Measurements from ENCODE around the gene SSH3.

SSH3 gene

GRCh38 chr11:67280341-67280787 lies 23.0 kb upstream of the SSH3 start:
- DNase-seq (ENCODE audit: low spot score), result no peak

DNA sequence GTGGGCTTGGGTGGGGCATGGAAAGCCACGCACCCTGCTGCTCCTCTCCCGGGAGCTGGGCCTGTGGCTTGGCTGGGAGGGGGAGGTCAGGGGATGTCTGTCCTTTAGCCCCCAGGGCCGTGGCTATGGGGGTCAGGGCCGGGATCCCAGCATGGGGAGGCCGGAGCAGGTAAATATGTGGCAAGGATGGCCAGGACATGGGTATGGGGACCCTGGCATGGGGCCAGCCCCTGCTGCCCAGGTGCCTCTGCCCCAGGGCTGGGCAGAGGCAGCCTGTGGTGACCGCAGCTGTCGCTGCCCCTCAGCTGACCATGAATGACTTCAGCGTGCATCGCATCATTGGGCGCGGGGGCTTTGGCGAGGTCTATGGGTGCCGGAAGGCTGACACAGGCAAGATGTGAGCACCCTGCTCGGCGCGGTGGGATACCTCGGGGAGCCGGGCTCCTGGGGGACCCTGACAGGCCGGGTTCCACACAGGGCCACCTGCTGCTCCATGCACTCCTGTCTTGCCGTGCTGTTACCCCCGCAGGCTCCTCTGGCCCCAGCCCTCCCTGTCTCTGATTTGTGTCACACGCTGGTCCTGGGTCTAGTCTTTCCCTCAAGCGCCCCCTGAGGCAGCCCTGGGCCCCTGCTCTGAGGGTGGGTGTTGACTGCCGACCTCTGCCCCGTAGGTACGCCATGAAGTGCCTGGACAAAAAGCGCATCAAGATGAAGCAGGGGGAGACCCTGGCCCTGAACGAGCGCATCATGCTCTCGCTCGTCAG lies 22.4 kb upstream of the SSH3 start:
- no peak for DNase-seq (ENCODE audit: low spot score)

GRCh38 chr11:67281552-67282150 lies 21.7 kb upstream of the SSH3 start:
- DNase-seq (ENCODE audit: low spot score), result no peak

DNA sequence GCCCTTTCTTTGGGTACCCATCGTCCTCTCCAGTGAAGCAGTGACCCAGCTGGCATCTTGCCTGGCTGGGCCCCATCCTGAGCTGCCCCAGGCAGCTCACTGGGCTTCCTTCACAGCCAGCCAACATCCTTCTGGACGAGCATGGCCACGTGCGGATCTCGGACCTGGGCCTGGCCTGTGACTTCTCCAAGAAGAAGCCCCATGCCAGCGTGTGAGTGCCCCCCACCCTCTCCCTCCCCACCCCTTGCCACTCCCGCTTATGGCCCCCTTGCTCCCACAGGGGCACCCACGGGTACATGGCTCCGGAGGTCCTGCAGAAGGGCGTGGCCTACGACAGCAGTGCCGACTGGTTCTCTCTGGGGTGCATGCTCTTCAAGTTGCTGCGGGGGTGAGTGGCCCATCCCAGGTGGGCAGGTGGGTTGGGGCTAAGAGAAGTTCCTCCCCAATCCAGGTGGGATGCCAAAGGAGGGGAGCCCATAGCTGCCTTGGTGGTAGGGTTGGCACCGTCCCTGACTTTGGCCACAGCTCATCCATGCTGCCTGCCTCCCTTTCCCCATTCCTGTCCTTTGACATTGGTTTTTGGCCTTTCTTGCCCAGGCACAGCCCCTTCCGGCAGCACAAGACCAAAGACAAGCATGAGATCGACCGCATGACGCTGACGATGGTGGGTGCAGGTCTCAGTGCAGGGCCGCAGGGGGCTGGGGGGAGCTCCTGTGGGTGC lies 21.0 kb upstream of the SSH3 start:
- no peak for DNase-seq (ENCODE audit: low spot score)

DNA sequence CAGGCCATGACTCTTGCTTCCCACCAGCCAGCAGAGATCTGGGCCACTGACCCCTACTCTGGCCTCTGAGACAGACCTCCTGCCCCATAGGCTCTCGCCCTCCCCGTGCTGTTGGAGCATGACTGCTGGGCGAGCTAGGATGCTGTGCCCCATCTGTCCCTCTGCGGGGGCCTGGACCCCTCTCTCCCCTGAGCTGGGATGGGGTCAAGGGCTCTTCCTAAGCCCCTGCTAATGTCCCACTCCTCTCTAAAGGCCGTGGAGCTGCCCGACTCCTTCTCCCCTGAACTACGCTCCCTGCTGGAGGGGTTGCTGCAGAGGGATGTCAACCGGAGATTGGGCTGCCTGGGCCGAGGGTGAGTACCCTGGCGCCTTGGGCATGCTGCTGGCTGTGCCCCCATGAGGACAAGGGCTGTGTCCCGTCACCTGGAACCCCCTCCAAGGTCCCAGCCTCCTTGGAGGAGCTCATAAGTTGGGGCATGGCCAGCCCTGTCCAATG lies 20.4 kb upstream of the SSH3 start:
- no peak for DNase-seq (ENCODE audit: low spot score)

DNA sequence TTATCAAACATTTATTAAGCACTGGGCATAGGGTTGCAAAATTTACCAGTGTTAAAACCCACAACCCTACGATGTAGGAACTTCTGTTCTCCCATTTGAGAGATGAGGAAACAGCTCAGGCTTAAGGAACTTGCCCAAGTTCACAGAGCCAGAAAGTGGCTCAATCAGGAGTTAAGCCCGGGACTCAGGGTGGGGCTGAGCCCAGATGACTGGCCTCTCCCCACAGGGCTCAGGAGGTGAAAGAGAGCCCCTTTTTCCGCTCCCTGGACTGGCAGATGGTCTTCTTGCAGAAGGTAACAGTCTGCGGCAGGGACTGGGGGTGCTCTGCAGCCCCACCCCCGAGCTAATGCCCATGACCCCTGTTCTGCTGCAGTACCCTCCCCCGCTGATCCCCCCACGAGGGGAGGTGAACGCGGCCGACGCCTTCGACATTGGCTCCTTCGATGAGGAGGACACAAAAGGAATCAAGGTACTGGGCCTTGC lies 19.8 kb upstream of the SSH3 start:
- no peak for DNase-seq (ENCODE audit: low spot score)

DNA sequence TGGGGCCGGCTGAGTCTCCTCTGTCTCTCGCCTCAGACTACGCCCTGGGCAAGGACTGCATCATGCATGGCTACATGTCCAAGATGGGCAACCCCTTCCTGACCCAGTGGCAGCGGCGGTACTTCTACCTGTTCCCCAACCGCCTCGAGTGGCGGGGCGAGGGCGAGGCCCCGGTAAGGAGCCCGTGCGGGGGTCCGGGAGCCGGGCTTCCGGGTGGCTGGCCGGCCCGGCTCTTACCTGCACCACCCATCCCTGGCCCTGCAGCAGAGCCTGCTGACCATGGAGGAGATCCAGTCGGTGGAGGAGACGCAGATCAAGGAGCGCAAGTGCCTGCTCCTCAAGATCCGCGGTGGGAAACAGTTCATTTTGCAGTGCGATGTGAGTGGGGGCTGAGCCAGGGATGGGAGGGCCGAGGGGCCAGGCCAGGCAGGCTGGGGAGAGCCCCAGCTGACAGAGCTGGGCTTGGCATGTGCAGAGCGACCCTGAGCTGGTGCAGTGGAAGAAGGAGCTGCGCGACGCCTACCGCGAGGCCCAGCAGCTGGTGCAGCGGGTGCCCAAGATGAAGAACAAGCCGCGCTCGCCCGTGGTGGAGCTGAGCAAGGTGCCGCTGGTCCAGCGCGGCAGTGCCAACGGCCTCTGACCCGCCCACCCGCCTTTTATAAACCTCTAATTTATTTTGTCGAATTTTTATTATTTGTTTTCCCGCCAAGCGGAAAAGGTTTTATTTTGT lies 18.4 kb upstream of the SSH3 start:
- no peak for DNase-seq (ENCODE audit: low spot score)

GRCh38 chr11:67285541-67286498 lies 17.5 kb upstream of the SSH3 start:
- DNase-seq (ENCODE audit: low spot score), result no peak

DNA sequence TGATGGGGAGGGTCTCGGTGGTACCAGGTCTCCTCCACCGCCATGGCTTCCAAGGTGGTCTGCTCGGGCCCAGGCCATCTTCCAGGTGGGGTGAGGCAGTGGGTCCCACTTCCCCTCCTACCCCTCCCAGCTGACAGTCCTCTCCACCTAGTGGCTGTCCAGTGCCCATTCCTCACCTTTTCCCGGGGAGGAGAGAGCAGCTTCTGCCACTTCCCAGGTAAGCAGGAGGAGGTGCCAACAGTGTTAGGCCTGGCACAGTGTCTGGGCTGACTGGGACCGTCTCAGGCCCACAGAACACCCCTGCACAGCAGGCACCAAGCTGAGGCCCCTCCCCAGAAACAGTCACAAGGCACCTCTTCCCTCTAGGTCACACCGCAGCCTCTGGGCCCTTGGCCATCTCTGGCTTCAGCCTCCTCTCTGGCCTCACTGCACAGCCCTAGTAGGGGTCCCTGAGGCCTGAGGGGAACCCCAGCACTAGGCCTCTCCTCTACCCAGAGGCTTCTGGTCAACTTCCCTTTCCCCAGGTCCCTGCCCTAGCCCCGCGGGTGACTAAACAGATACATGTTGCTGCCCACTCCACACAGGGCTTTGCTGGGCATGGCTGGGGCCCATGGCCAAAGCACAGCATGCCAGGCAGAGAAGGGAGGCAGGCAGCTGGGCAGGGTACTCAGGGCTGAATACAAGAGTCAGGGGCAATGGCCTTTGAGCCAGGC lies 16.6 kb upstream of the SSH3 start:
- DNase-seq (ENCODE audit: low spot score), result no peak

DNA sequence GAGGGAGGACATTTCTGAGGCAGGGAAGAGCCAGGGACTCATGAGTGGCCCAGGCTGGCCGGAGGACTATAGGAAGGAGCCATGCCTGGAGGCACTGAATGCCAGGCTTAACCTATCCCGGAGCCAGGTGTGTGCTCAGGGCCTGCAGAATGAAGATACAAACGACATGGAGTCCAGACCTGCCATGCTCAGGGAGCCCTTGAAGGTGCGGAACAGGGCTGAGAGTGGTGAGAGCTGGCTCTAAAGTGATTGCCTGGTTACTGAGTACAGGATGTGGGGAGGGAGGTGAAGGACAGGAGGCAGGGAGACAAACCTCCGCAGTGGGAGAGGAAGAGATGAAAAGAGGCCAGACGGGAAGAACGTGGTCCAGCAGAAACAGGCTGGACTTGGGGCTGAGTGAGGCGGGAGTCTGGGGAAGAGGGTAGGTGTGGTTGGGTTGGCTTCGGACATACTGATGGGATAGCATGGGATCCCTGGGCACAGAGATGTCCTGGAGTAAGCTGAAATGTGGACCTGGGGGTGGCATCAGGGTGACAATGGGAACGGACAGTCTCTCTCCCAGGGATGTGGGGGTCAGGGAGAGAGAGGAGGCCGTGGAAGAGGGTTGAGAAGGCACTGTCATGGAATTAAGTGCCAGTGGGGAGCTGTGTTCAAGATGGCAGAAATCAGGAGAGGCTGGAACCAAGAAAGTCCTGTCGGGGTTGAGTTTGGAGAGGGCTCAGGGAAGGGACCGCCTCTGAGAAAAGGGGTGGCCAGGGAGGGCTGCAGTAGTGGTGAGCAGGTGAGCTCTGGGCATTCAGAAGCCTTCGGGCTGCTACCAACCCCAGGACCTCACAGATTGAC lies 15.8 kb upstream of the SSH3 start:
- no peak for DNase-seq (ENCODE audit: low spot score)

DNA sequence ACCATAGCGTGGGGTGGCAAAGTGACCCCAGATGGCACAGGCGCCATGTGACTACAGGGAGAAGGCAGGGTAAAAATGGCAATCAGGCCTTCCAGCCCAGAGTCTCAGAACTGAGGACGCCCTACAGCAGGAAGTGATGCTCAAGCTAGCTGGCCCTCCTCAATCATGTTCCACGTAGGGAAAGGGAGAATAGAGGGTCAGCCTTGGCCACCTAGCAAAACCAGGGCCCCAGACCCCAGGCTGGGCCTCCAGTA lies 15.2 kb upstream of the SSH3 start:
- no peak for DNase-seq (ENCODE audit: low spot score)

- DNase-seq (ENCODE audit: low spot score), result peak; percentile 82
These were observed 14.7 kb upstream of the SSH3 start for GRCh38 chr11:67288452-67289225.

DNA sequence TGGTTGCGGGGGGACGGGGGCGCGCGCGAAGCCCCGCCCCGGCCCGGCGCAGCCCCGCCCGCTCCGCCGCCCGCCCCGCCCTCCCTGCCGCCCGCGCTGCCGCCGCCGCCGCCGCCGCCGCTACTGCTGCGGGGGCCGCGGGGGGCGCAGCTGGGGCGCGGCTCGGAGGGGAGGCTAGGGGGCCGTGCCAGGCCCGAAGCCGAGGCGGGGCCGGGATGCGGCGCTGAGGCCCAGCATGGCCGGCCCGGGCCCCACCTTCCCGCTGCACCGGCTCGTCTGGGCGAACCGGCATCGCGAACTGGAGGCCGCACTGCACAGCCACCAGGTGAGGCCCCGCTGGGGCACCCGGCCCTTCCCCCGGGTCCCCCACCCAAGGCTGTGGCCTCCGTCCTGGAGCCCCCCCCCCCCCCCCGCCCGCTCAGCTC lies 14.1 kb upstream of the SSH3 start, which contains the start of gene ANKRD13D:
TSS of gene ANKRD13D (plus strand) at position 78 of the 425 bp plus-strand sequence. CDS start at position 236, 158 bp downstream.
- DNase-seq (ENCODE audit: low spot score), result no peak

DNA sequence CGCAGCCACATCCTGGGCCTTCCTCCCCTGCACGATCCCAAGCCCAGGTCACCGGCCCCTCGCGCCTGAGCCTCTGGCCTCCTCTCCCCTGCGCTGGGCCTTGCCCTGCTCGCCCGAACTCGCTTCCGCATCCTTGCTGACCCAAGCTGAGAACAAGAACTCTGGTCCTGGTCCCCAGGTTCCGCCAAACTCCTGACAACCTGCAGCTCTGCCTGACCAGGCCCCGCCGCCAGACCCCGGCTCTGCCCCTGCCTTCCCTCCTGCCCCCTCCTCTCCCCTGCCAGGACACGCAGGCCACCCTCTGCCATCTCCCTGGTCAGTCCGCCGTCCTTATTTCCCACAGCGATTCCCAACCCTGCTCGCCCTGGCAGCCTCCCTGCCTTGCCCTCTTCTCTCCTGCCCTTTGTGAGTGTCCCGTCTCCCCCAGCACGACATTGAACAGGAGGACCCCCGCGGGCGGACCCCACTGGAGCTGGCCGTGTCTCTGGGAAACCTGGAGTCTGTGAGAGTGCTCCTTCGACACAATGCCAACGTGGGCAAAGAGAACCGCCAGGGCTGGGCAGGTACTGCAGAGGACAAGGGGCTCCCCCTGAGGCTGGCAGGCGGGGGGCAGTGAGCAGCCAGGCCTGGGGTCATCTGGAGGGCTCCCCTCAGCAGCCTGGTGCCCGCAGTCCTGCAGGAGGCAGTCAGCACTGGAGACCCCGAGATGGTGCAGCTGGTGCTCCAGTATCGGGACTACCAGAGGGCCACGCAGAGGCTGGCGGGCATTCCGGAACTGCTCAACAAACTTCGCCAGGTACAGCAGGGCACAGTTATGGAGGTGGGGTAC lies 13.5 kb upstream of the SSH3 start:
- no peak for DNase-seq (ENCODE audit: low spot score)

GRCh38 chr11:67290801-67291200 lies 12.5 kb upstream of the SSH3 start:
- DNase-seq (ENCODE audit: low spot score), result no peak

DNA sequence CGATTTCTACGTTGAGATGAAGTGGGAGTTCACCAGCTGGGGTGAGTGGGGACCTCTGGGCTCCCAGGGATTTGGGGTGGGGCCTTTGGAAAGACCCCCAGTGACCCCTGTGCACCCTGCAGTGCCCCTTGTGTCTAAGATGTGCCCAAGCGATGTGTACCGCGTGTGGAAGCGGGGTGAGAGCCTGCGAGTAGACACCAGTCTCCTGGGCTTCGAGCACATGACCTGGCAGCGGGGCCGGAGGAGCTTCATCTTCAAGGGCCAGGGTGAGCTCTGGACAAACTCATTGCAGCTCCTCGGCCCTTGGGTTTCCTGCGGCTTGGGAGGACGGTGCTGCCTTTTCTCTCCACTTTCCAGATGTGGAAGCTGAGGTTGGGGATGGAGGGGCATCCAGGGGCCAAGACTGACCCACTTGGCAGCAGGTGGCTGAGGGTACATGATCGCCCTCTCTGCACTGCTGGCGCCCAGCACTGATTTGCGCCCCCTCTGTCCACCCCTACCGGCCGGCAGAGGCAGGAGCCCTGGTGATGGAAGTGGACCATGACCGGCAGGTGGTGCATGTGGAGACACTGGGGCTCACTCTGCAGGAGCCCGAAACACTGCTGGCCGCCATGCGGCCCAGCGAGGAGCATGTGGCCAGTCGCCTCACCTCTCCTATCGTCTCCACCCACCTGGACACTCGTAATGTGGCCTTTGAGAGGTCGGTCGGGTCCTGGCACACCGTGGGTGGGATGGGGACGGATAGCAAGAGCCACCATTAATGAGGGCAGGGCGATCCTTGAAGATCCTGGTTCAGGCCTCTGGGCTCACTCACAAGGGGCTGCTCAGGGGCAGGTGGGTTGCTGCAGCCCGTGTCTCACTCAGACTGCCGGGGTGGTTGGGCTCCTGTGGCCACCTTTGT lies 11.6 kb upstream of the SSH3 start:
- DNase-seq (ENCODE audit: low spot score), result no peak

- no peak for DNase-seq (ENCODE audit: low spot score)
These were observed 10.7 kb upstream of the SSH3 start for GRCh38 chr11:67292671-67293070.
